Amniotic epithelial cell (primary cell): Measurements from ENCODE around the gene PCCB.

Source experiments
- DNase-seq: peaks from one replicate; pipeline ENCODE4 v3.0.0-alpha.2; 2010; ENCODE audit warnings: low read depth

The PCCB gene

GRCh38 chr3:136250059-136250902, at the start of gene PCCB:
TSS of gene PCCB (plus strand) at chr3:136250340. CDS start at chr3:136250376, 36 bp downstream.
- peak; percentile 90 for DNase-seq

- DNase-seq: no peak
These were observed 42.5 kb upstream of the PCCB start for GRCh38 chr3:136207489-136208115.

GRCh38 chr3:136209921-136210320, 40.2 kb upstream of the PCCB start:
- DNase-seq: peak; percentile 50

GRCh38 chr3:136211547-136211946, 38.6 kb upstream of the PCCB start:
- DNase-seq: no peak

- peak; percentile 51 for DNase-seq
These were observed 27.4 kb upstream of the PCCB start for GRCh38 chr3:136222746-136223145.

GRCh38 chr3:136232413-136232812, 17.7 kb upstream of the PCCB start:
- DNase-seq: no peak

GRCh38 chr3:136235545-136235944, 14.6 kb upstream of the PCCB start:
- DNase-seq: no peak

GRCh38 chr3:136236109-136236508, 14.0 kb upstream of the PCCB start:
- DNase-seq: no peak

- no peak for DNase-seq
These were observed 13.0 kb upstream of the PCCB start for GRCh38 chr3:136237103-136237502.

- no peak for DNase-seq
These were observed 12.0 kb upstream of the PCCB start for GRCh38 chr3:136237961-136238649.

GRCh38 chr3:136239094-136239493, 11.0 kb upstream of the PCCB start:
- no peak for DNase-seq

- DNase-seq: no peak
These were observed 4.4 kb upstream of the PCCB start for GRCh38 chr3:136245691-136246090.

- no peak for DNase-seq
These were observed 2.7 kb upstream of the PCCB start for GRCh38 chr3:136247436-136247835.

GRCh38 chr3:136247855-136248590, 2.1 kb upstream of the PCCB start:
- DNase-seq: no peak

- DNase-seq: no peak
These were observed 1.0 kb upstream of the PCCB start for GRCh38 chr3:136249091-136249490.

- DNase-seq: no peak
These were observed 547 bp upstream of the PCCB start for GRCh38 chr3:136249593-136249992.

GRCh38 chr3:136250903-136251460, 842 bp downstream of the PCCB start:
- peak; percentile 14 for DNase-seq

GRCh38 chr3:136251511-136251910, 1.4 kb downstream of the PCCB start:
- no peak for DNase-seq

- DNase-seq: no peak
These were observed 5.7 kb downstream of the PCCB start for GRCh38 chr3:136255672-136256406.

- DNase-seq: no peak
These were observed 8.1 kb downstream of the PCCB start for GRCh38 chr3:136258199-136258598.

GRCh38 chr3:136261826-136262225, 11.7 kb downstream of the PCCB start:
- no peak for DNase-seq
